K562 (cell line): ENCODE measurements around the gene MYPN. TPM values are rescaled to one million over a fixed set of nuclear protein-coding genes. Genes with fewer than 3 reads are reported as not detected.

Source experiments
- ATAC-seq: fragments of 200-7000 bp; cut with Tn5 transposase; 3 replicates; pipeline ENCODE4 v1.9.1; 2020; ENCODE audit warnings: moderate library complexity
- BruUV-seq: library from RNA; stranded (reverse); fragments of 400-500 nt; replicated peaks from 2 replicates; lab custom pipeline; 2021; lab: Mats Ljungman, UMichigan
- CTCF ChIA-PET: fragments of 300-600 bp; formaldehyde crosslinking; extraction: SDS; loops from one replicate; lab custom pipeline; 2021; ENCODE audit warnings: low intra/inter-chr PET ratio; lab: Yijun Ruan, JAX
- POLR2A ChIA-PET: fragments of 300-600, 350-650 bp; sonication (Branson Sonifier 250); formaldehyde crosslinking; extraction: SDS; loops from one replicate; lab custom pipeline; 2021; ENCODE audit warnings: antibody characterized with exemption, inconsistent platforms; lab: Yijun Ruan, JAX
- DNase-seq, 4 experiments: peaks; one replicate each; pipeline versions ENCODE4 v3.0.0 to v3.0.0-alpha.2; 2011 to 2018; ENCODE audit warnings: low spot score in 3 of 4, mixed read lengths in 3 of 4; ENCODE audit errors: extremely low read depth in 1 of 4
- FAIRE-seq: peaks from 2 replicates; lab custom pipeline; 2011; peaks lifted over from hg19 to GRCh38; lab: Jason Lieb, UNC
- H2AFZ ChIP-seq: 2 replicates; pipeline ENCODE4 v1.6.0; 2011; ENCODE audit warnings: low read depth, low read length, control low read depth, inconsistent platforms
- H3K27ac ChIP-seq: fragments of 200-600 bp; 3 replicates; pipeline ENCODE4 v1.8.0; 2011; ENCODE audit warnings: low read depth, mild to moderate bottlenecking, control low read depth, inconsistent platforms, low read length, moderate library complexity, mixed read lengths; ENCODE audit errors: extremely low read depth
- H3K27me3 ChIP-seq, 2 experiments: fragments of 300-600 bp in 1 of 2; 2 replicates in 1 of 2; 3 replicates in 1 of 2; pipeline versions ENCODE4 v1.6.0 to v1.8.0; 2011; ENCODE audit warnings: inconsistent platforms in 2 of 2, low read length in 2 of 2, mild to moderate bottlenecking in 1 of 2, mixed read lengths in 1 of 2, moderate library complexity in 1 of 2; ENCODE audit not compliant: control insufficient read depth in 2 of 2, insufficient read depth in 2 of 2
- H3K36me3 ChIP-seq: fragments of 300-600 bp; 3 replicates; pipeline ENCODE4 v1.8.0; 2011; ENCODE audit warnings: mild to moderate bottlenecking, low read length, inconsistent platforms; ENCODE audit not compliant: control insufficient read depth, insufficient read depth
- H3K4me1 ChIP-seq, 2 experiments: fragments of 200-600 bp in 1 of 2; replicated peaks in 1 of 2; 2 replicates in 1 of 2; 3 replicates in 1 of 2; pipeline versions ENCODE4 v1.5.1 to v1.8.0; 2011; ENCODE audit warnings: inconsistent platforms in 2 of 2, low read length in 2 of 2, mild to moderate bottlenecking in 1 of 2, mixed read lengths in 1 of 2, moderate library complexity in 1 of 2; ENCODE audit not compliant: control insufficient read depth in 2 of 2, insufficient read depth in 2 of 2
- H3K4me2 ChIP-seq: 2 replicates; pipeline ENCODE4 v1.6.1; 2011; ENCODE audit warnings: low read length, control low read depth, inconsistent platforms, mixed read lengths; ENCODE audit not compliant: insufficient read depth
- H3K4me3 ChIP-seq: fragments of 200-600 bp; sonication (generic), shearing (Covaris generic); 2 replicates; pipeline ENCODE4 v1.5.1; 2016; ENCODE audit warnings: control low read depth, inconsistent platforms
- H3K79me2 ChIP-seq: fragments of 200-600 bp; 3 replicates; pipeline ENCODE4 v1.8.0; 2011; ENCODE audit warnings: low read length, inconsistent platforms; ENCODE audit not compliant: control insufficient read depth, insufficient read depth
- H3K9ac ChIP-seq, 2 experiments: 2 replicates each; pipeline versions ENCODE4 v1.6.0 to v1.6.1; 2011; ENCODE audit warnings: low read depth in 2 of 2, low read length in 2 of 2, control low read depth in 1 of 2, inconsistent platforms in 1 of 2, mild to moderate bottlenecking in 1 of 2, mixed read lengths in 1 of 2; ENCODE audit not compliant: insufficient read depth in 1 of 2
- H3K9me1 ChIP-seq: one replicate; pipeline ENCODE4 v1.6.0; 2011; ENCODE audit warnings: inconsistent platforms, mild to moderate bottlenecking, low read length, moderate library complexity; ENCODE audit not compliant: control insufficient read depth, insufficient read depth
- H3K9me3 ChIP-seq: replicated peaks from 2 replicates; pipeline ENCODE4 v1.5.1; 2011; ENCODE audit warnings: low read depth, low read length, inconsistent platforms; ENCODE audit not compliant: control insufficient read depth, insufficient read depth
- H4K20me1 ChIP-seq: replicated peaks from 2 replicates; pipeline ENCODE4 v1.6.1; 2011; ENCODE audit warnings: low read length, inconsistent platforms, mixed read lengths; ENCODE audit not compliant: control insufficient read depth, insufficient read depth
- ILF3 ChIP-seq: fragments of 450-650 bp; IDR thresholded peaks from 2 replicates; pipeline ENCODE4 v1.6.1; 2018; ENCODE audit warnings: antibody characterized with exemption, mild to moderate bottlenecking, moderate library complexity, borderline replicate concordance
- PCBP1 ChIP-seq: fragments of 200-400 bp; formaldehyde crosslinking; IDR thresholded peaks from 2 replicates; pipeline ENCODE4 v1.6.1; 2018; ENCODE audit warnings: mild to moderate bottlenecking, low read depth, low read length; ENCODE audit not compliant: poor library complexity, severe bottlenecking
- PURB ChIP-seq: sonication (generic); formaldehyde crosslinking; IDR thresholded peaks from 2 replicates; pipeline ENCODE4 v1.9.0; 2021; ENCODE audit warnings: low read depth, mild to moderate bottlenecking, missing genetic modification reagents
- RBFOX2 ChIP-seq: fragments of 200-400 bp; formaldehyde crosslinking; IDR thresholded peaks from 2 replicates; pipeline ENCODE4 v1.6.1; 2017; ENCODE audit warnings: low read depth, mild to moderate bottlenecking, low read length, moderate library complexity
- TEAD1 ChIP-seq, 2 experiments: fragments of 450-650 bp in 1 of 2; sonication (generic) in 1 of 2; formaldehyde crosslinking; IDR thresholded peaks; 2 replicates each; pipeline versions ENCODE4 v1.4.0 to v1.8.0; 2020 to 2022; ENCODE audit warnings: mild to moderate bottlenecking in 2 of 2, missing genetic modification reagents in 1 of 2
- ZBTB49 ChIP-seq: sonication (generic); formaldehyde crosslinking; IDR thresholded peaks from 2 replicates; pipeline ENCODE4 v1.8.0; 2022; ENCODE audit warnings: missing genetic modification reagents, mild to moderate bottlenecking, borderline replicate concordance
- ZFPM2 ChIP-seq: fragments of 250-450 bp; sonication (Bioruptor Pico); IDR thresholded peaks from 2 replicates; pipeline ENCODE4 v1.5.1; 2022; ENCODE audit warnings: mild to moderate bottlenecking
- ZNF224 ChIP-seq: sonication (generic); formaldehyde crosslinking; IDR thresholded peaks from 2 replicates; pipeline ENCODE4 v1.8.0; 2022; ENCODE audit warnings: mild to moderate bottlenecking, missing genetic modification reagents
- ZNF24 ChIP-seq: fragments of 450-650 bp; IDR thresholded peaks from 2 replicates; pipeline ENCODE4 v1.6.1; 2016
- ZNF253 ChIP-seq: fragments of 250-450 bp; sonication (Bioruptor Pico); conservative IDR thresholded peaks from 2 replicates; pipeline ENCODE4 v1.6.1; 2021; ENCODE audit warnings: mild to moderate bottlenecking
- ZNF316 ChIP-seq: fragments of 450-650 bp; IDR thresholded peaks from 2 replicates; pipeline ENCODE4 v1.6.1; 2016
- WGBS: fragments of 100-300 bp; shearing (Covaris generic); methylation state at CpG from one replicate; pipeline ENCODE4 v1.1.6; 2016; ENCODE audit warnings: low coverage, mixed read lengths; ENCODE audit not compliant: insufficient coverage; ENCODE audit errors: missing lambda C conversion rate; 5-methylcytosine and 5-hydroxymethylcytosine counted together
- in situ Hi-C: fragments of 300-500 bp; cut with MboI; formaldehyde crosslinking; loops from 4 replicates; pipeline ENCODE4 v1.15.0; 2018; ENCODE audit warnings: inconsistent platforms, mixed read lengths
- intact Hi-C: fragments of 100-400 bp; cut with micrococcal nuclease; formaldehyde crosslinking; loops from 2 replicates; pipeline ENCODE4 v1.14.2; 2022
- polyA plus RNA-seq, 8 experiments: library from polyadenylated mRNA; depleted of rRNA in 4 of 8; stranded (reverse) in 5 of 8; unstranded in 3 of 8; fragments of >200 nt; fragmentation: Nextera tagmentation in 2 of 8; fragmentation: Illumina TruSeq in 1 of 8; extraction: Ambion mirVana in 2 of 8; extraction: Trizol in 1 of 8; gene quantifications; 2 replicates each; pipeline versions ENCODE4 v1.2.1 to v1.2.3, GENCODE V29; 2011 to 2014; ENCODE audit warnings: inconsistent platforms in 1 of 8, missing spikeins in 1 of 8
- total RNA-seq, 7 experiments: library from RNA; depleted of rRNA in 6 of 7; stranded (reverse); fragments of >200 nt in 6 of 7; fragmentation: Illumina TruSeq in 2 of 7; extraction: Trizol in 2 of 7; gene quantifications; 2 replicates each; pipeline versions ENCODE4 v1.2.1 to v1.2.3, GENCODE V29; 2011 to 2021; ENCODE audit warnings: low replicate concordance in 1 of 7
- TF ChIP-seq, protein P1 (sequence below): fragments of 250-450 bp; sonication (Bioruptor Pico); IDR thresholded peaks from 2 replicates; pipeline ENCODE4 v1.5.0; 2020; ENCODE audit warnings: mild to moderate bottlenecking, borderline replicate concordance

MYPN gene
- total and polyA plus RNA-seq, 9 of the 15 experiments (the other 6 are each of a cell fraction or from before 2014, with no cell fraction given), result not detected

- FAIRE-seq (no peak), ATAC-seq (no peak), DNase-seq (no peak)
- Histone ChIP-seq H2AFZ (no peak overlapping the region), H3K9me1 (no peaks in the 10 kb centered on the region), H3K79me2 (no peaks in the 10 kb centered on the region), H3K27me3 (peaks cover 0 to 3% of the 10 kb centered on the region in 2 experiments; a peak in 2 of 5 replicates), H4K20me1 (no peaks in the 10 kb centered on the region), H3K9ac (no peak overlapping the region), H3K9me3 (no peaks in the 10 kb centered on the region), H3K4me2 (no peak overlapping the region), H3K4me3 (no peak overlapping the region), H3K4me1 (no peaks in the 10 kb centered on the region), H3K36me3 (no peaks in the 10 kb centered on the region), H3K27ac (no peak overlapping the region)
- ChIA-PET CTCF (no interaction called here), POLR2A (interaction anchor here (0.9 to 1.0 kb wide), 2 partner anchors 9 to 14 kb away, joined by 3 to 5 read pairs; no protein-coding TSS in a partner anchor)
- 9% methylated on average over 4 of the region's 4 CpGs for WGBS
- BruUV-seq, result no TSS peak
- no peak for TF ChIP-seq PCBP1
- TF ChIP-seq ILF3, result no peak
- no peak for TF ChIP-seq ZNF24
- no peak for TF ChIP-seq ZNF253 (CRISPR knock-in tag)
- no peak for TF ChIP-seq TEAD1 (CRISPR knock-in tag; IDR thresholded peaks at IDR 0.05)
- TF ChIP-seq ZFPM2, result no peak
- in situ Hi-C loops (no loop called here), intact Hi-C loops (no loop called here)
These were observed 18.7 kb upstream of the MYPN start for GRCh38 chr10:68090586-68090985.

DNA sequence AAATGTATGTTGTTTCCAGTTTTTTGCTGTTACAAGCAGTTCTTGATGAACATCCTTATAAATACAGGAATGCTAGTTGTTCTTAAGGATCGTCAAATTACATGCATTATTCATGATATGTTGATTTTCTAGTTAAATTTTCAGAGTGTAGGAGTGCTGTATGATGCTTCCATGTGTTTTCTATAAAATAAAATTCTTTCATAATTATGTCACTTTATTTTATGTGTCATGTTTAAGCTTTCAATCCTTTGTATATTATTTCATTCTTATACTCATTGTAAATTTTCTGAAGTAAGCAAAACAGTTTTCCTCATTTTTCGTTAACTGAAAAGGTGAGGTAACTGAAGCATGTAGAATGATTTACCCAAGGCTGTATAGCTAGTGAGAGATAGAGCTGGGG lies 16.8 kb upstream of the MYPN start:
- H3K4me2 ChIP-seq, result no peak overlapping the region
- H3K27me3 ChIP-seq, result peaks cover 3% of the 10 kb centered on the region in 2 experiments; a peak in 3 of 5 replicates
- 26% methylated on average over 2 of the region's 2 CpGs for WGBS
- no peaks in the 10 kb centered on the region for H3K36me3 ChIP-seq
- no peak for FAIRE-seq
- ChIA-PET POLR2A (interaction anchor here (0.5 kb wide), 1 partner anchor 199 kb away, joined by 4 read pairs; no protein-coding TSS in a partner anchor), CTCF (no interaction called here)
- no peak for ATAC-seq
- no peak overlapping the region for H3K27ac ChIP-seq
- H3K4me3 ChIP-seq, result no peak overlapping the region
- H4K20me1 ChIP-seq, result no peaks in the 10 kb centered on the region
- no peak overlapping the region for H3K9ac ChIP-seq
- no peaks in the 10 kb centered on the region for H3K9me3 ChIP-seq
- no peaks in the 10 kb centered on the region for H3K79me2 ChIP-seq
- no TSS peak for BruUV-seq
- no peak for DNase-seq
- in situ Hi-C loops (no loop called here), intact Hi-C loops (no loop called here)
- H3K4me1 ChIP-seq, result no peaks in the 10 kb centered on the region
- H2AFZ ChIP-seq, result peak overlapping the region; percentile 2; the same call in 1 of the 2 replicates
- H3K9me1 ChIP-seq, result no peaks in the 10 kb centered on the region
- TF ChIP-seq, protein P1, sequence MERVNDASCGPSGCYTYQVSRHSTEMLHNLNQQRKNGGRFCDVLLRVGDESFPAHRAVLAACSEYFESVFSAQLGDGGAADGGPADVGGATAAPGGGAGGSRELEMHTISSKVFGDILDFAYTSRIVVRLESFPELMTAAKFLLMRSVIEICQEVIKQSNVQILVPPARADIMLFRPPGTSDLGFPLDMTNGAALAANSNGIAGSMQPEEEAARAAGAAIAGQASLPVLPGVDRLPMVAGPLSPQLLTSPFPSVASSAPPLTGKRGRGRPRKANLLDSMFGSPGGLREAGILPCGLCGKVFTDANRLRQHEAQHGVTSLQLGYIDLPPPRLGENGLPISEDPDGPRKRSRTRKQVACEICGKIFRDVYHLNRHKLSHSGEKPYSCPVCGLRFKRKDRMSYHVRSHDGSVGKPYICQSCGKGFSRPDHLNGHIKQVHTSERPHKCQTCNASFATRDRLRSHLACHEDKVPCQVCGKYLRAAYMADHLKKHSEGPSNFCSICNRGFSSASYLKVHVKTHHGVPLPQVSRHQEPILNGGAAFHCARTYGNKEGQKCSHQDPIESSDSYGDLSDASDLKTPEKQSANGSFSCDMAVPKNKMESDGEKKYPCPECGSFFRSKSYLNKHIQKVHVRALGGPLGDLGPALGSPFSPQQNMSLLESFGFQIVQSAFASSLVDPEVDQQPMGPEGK, result no peak
- TF ChIP-seq RBFOX2, result no peak
- TF ChIP-seq ZNF224, result no peak
- TF ChIP-seq PURB, result no peak
- TF ChIP-seq ZBTB49 (CRISPR knock-in tag), result no peak
- TF ChIP-seq ZNF316, result 0 out of 2 replicates have a peak, but pooled peaks have one; percentile 29
